GM18951 (cell line): ENCODE measurements around the gene LY9.

ENCODE experiments used
- POLR2A ChIP-seq: IDR thresholded peaks from 4 replicates; pipeline ENCODE4 v1.6.1; 2011; ENCODE audit warnings: mild to moderate bottlenecking; ENCODE audit not compliant: insufficient read length, insufficient read depth; ENCODE audit errors: extremely low read depth
- in situ Hi-C: fragments of 300-500 bp; cut with MboI; formaldehyde crosslinking; loops from one replicate; pipeline ENCODE4 v1.12.0; 2022; ENCODE audit warnings: low sequenced_read_pairs, mixed read lengths, inconsistent platforms; ENCODE audit not compliant: unreplicated experiment

LY9 gene

DNA sequence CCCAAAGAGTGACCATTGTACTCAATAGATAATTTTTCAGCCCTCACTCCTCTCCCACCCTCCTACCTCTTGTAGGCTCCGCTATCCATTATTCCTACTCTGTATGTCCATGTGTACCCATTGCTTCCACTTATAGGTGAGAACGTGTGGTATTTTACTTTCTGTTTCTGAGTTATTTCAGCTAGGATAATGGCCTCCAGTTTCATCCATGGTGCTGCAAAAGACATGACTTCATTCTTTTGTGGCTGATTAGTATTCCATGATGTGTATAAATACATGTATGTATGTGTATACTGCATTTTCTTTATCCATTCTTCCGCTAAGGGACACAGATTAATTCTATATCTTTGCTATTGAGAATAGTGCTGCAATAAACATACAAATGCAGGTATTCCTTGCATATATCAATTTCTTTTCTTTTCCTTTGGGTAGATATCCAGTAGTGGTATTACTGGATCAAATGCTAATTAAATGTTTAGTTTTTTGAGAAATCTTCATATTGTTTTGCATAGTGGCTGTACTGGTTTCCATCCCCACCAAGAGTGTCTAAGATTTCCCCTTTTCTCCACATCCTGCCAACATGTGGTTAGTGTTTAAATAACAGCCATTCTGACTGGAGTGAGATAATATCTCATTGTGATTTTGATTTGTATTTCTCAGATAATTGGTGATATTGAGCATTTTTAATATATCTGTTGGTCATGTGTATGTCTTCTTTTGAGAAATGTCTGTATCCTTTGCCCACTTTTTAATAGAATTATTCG lies 4.9 kb downstream of the LY9 start:
- in situ Hi-C loops, result no loop called here
- no peak for TF ChIP-seq POLR2A

DNA sequence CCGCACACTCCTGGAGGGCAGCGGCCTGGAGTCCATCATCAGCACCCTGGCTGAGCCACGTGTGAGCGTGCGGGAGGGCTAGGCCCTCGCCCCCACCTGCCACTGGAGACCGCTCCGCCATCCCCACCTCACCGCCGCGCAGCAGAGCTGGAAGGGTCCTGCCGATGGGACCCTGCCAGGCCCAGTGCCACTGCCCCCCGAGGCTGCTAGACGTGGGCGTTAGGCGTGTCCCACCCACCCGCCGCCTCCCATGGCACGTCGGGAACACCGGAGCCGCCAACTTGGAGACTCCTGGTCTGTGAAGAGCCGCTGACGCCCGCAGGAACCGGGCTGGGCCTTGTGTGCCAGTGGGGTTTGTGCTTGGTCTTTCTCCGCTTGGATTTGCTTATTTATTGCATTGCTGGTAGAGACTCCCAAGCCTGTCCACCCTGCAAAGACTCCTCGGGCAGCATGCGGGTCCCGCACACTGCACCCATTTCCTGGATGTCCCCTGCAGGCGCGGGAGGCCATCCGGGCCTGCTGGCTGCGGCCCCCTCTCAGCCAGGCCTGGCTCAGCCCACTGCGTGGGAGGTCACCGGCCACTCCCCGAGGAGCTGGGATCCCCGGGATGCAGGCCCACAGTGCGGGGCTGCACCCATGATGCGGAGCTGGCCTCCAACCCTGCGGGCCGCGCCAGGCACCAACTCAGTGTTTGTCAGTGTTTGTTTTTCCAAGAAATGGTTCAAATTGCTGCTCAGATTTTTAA lies 6.0 kb downstream of the LY9 start:
- no peak for TF ChIP-seq POLR2A
- in situ Hi-C loops, result no loop called here

DNA sequence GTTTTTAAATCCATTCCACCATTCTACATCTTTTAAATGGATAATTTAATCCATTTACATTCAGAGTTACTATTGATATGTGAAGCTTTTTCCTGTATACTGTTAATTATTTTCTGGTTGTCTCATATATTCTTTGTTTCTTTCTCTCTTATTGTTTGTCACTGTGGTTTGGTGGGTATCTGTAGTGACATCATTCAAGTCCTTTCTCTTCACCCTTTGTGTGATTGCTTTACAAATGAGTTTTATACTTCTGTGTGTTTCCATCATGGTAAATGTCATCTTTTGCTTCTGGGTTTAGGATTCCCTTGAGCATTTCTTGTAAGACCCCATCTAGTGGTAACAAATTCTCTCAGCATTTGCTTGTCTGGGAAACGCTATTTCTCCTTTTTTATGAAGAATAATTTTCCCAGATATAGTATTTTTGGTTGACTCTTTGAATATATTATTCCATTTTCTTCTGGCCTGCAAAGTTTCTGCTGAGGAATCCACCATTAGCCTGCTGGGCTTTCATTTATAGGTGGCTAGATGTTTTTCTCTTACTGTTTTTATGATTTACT lies 10.2 kb downstream of the LY9 start:
- in situ Hi-C loops, result no loop called here
- no peak for TF ChIP-seq POLR2A

DNA sequence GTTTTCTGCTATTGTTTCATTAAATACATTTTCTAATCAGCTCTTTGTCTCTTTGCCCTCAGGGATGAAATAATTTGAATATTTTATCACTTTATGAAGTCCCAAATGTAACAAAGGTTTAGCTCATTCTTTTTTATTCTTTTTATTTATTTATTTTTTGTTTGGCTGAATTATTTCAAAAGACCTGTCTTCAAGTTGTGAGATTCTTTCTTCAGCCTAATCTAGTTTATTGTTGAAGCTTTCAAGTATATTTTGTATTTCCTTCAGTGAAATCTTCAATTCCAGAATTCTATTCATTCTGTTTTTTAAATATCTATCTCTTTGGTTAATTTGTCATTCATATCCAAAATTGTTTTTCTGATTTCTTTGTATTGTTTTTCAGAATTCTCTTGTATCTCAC lies 10.8 kb downstream of the LY9 start:
- TF ChIP-seq POLR2A, result no peak

DNA sequence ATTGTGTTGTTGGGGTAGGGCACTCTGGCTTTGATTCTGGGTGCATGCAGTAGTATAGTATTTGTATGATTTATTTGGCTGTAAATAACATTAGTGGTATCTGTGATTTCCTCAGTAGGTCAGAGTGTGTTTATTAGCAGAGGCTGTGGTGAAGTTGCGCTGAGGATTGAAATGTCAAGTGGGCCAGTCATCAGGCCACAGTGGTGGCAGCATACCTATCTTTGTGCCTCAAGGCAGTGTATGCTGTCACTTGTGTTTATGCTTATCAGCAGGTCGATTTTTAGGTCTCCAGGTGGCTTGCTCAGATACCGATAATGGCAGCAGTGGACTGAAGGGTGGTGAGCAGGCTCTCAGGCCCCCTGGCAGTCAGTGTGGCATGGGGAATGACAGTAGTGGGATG lies 11.3 kb downstream of the LY9 start:
- TF ChIP-seq POLR2A, result no peak
- in situ Hi-C loops, result no loop called here

More for the DNA sequence above, 10.8 kb downstream of the LY9 start:
- in situ Hi-C loops, result no loop called here

DNA sequence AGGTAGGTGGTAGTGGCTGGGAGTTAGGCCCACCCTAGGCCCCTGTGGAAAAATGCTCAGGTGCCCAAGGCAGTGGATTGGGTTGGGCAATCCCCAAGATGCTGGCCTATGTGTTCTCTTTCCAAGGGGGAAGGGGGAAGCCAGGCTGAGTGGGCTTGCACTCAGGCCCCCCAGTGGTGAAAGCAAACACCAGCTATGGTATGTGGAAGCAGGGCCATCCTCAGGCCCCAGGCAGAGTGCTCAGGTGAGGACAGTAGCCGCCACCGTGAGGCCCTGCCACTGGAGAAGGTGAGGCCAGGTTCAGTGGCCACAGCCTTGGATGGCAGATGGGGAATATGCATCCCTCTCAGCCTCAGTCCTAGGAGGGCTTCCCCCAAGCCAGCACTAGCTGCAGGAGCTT lies 11.8 kb downstream of the LY9 start:
- no peak for TF ChIP-seq POLR2A
- in situ Hi-C loops, result no loop called here

DNA sequence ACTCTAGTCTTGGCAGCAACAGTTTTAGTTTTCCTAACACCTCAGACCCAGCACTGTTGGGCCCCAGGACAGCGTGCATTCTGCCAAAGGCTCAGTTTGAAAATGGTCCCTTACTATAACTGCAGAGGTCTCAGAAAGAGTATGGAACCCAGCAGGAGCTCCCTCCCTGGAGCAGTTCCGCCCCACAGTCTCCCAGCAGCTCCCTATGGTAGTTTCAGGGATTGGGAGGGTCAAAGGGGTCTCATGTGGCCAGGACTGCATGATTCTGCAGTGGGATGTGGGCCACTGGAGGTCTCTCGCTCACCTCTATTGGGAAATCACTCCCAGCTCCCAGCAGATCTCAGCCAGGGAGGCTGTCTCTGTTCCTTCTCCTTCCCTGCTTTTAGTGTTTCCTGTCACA lies 12.3 kb downstream of the LY9 start:
- in situ Hi-C loops, result no loop called here
- no peak for TF ChIP-seq POLR2A

DNA sequence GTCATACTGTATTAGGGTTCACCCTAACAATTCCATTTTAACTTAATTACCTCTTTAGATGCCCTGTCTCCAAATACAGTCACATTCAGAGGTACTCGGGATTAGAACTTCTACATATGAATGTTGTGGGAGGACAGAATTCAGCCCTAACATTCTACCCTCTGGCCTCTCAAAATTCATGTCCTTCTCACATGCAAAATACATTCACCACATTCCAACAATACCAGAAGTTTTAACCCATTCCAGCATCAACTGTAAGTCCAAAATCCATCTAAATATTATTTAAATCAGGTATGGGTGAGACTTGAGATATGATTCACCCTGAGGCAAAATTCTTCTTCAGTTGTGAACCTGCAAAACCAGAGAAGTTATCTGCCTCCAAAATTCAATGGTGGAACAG lies 14.5 kb downstream of the LY9 start:
- in situ Hi-C loops, result no loop called here
- TF ChIP-seq POLR2A, result no peak

DNA sequence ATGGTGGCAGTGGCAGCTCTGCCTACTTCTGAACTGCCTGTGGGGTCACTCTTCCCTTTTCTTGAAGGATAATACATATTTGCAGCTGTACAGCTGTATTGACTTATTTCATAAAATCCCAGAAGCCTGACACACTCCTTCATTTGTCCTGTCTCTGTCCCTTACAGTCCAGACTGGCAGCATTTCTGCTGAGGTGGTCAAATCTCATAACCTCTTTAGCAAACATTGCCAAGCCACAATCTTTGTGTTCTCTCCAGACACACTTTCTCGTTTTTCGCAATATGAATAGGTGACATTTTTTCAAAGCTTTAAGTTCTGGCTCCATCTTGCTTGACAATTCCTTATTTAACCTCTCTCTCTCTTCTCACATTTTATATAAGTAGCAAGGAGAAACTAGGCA lies 15.2 kb downstream of the LY9 start:
- in situ Hi-C loops, result no loop called here
- no peak for TF ChIP-seq POLR2A

DNA sequence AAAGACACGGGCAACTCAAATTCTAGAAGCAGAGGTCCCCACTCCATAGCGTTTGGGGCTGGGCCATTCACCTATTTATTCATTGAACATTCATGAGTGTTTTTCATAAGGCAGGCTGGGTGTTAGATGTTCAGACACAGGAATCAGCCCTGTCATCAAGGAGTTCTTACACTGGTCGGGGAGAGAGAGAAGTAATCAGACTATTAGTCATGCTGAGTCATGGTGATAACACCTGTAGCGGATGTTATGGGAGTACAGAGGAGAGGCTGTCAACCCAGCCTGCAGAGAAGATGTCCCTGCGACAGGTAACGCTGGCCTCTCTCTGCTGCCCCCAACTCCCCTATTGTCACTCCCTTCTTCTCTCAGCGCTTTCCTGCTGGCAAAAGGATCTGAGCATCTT lies 17.2 kb downstream of the LY9 start:
- in situ Hi-C loops, result no loop called here

DNA sequence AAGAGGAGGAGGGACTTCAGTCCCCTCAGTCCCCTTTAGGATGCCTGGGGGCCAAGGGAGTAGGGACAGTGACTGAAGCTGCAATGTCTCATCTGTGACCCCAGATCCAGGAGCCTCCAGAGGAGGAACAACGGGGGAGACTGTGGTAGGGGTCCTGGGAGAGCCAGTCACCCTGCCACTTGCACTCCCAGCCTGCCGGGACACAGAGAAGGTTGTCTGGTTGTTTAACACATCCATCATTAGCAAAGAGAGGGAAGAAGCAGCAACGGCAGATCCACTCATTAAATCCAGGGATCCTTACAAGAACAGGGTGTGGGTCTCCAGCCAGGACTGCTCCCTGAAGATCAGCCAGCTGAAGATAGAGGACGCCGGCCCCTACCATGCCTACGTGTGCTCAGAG lies 18.3 kb downstream of the LY9 start:
- TF ChIP-seq POLR2A, result no peak
- in situ Hi-C loops, result no loop called here

More for the DNA sequence above, 17.2 kb downstream of the LY9 start:
- no peak for TF ChIP-seq POLR2A

DNA sequence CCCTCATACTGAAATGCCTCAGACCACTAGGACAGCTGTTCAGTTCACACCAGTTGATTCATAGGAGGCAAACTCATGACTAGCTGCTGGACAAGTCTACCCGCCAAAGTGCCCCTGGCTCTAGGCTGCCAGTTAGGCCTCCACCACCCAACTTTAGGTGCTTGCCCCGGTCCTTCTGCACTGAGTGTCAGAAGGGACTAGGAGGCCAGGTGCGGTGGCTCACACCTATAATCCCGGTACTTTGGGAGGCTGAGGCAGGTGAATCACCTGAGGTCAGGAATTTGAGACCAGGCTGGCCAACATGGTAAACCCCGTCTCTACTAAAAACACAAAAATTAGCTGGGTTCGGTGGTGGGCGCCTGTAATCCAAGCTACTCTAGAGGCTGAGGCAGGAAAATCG lies 18.9 kb downstream of the LY9 start:
- in situ Hi-C loops, result no loop called here
- TF ChIP-seq POLR2A, result no peak

DNA sequence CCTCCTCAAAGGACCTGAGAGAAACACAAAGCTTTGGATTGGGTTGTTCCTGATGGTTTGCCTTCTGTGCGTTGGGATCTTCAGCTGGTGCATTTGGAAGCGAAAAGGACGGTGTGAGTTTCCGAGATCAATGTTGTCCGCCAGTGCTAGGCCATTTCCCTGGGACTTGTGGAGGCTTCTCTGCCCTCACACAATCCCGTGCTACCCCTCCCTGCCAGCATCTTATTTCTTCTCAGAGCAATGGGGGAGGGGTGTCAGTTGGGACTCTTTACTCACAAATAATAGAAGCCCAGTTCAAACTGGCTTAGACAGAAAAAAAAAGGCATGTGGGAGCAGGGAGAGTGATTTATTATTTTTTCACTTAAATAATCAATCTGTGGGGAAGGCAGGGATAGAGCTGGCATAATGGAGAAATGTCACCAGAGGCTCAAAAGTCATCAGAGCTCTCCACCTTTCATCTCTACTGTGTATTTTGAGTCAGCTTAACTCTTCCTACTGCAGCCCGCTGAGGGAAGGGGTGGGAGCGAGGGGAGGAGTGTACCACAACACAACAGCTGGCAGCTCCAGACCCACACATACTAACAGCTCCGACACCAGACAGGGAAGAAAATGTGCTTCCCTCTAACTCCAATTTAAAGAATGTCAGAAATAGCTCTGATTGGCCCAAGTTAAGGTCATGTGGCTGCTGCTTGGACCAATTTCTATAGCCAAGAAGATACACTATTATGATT lies 22.4 kb downstream of the LY9 start:
- no peak for TF ChIP-seq POLR2A
- in situ Hi-C loops, result no loop called here

DNA sequence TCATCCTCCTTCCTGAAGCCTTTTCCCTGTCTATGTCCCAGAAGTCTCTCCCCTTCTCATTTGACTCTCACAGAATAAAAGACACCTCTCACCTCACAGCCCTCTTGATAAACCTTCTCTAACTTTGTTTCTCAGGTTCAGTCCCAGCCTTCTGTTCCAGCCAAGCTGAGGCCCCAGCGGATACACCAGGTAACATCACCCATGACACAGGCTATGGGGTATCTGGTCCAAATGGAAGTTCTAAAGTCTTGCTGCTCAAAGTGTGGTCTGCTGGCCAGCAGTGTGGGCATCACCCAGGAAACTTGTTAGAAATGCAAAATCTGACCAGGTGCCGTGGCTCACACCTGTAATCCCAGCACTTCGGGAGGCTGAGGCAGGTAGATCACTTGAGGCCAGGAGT lies 23.2 kb downstream of the LY9 start:
- in situ Hi-C loops, result no loop called here
- TF ChIP-seq POLR2A, result no peak

DNA sequence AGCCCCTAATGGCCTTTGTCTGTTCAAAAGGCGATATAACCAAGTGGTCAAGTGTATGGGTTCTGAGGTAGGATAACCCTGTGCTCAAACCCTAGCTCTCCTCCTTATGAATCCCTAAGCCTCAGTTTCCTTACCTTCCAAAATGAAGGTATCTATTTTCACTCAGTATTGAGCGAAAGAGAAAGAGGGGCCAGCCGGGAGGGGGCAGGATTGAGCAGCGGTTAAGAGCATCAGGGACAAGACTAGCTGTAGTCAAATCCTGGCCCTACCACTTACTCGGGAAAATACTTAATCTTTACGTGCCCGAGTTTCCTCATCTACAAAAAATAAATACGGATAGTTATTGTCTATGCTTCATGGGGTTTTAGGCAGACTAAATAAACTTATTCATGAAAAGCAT lies 25.7 kb downstream of the LY9 start:
- no peak for TF ChIP-seq POLR2A
- in situ Hi-C loops, result no loop called here
